Measurements from ENCODE around the gene GSE1. TPM values are rescaled to one million over a fixed set of nuclear protein-coding genes. Genes with fewer than 3 reads are reported as not detected.

The GSE1 gene
- total RNA-seq, 4 donors from 2014 or later: 100 to 139 (median 120) TPM

GRCh38 chr16:85642762-85643358, 29.7 kb downstream of the GSE1 start:
- Histone ChIP-seq H3K9me3 (no peaks in the 10 kb centered on the region), H3K27me3 (no peaks in the 10 kb centered on the region), H3K4me1 (peaks cover 11 to 60% (median 52%) of the 10 kb centered on the region in 4 donors), H3K36me3 (no peaks in the 10 kb centered on the region), H3K4me3 (no peak overlapping the region), H3K27ac (peak overlapping the region in 1 of 4 donors; percentile 69)
- in situ Hi-C loops (cut with MboI; ENCODE audit: low pct_ligation_motif_present in 1 of 4, low pct_unique_long_range_greater_than_20kb in 1 of 4, low sequenced_read_pairs in 3 of 4): no loop called here
- TF ChIP-seq POLR2A (IDR thresholded peaks at IDR 0.05): no peak
- no peak for TF ChIP-seq EP300 (IDR thresholded peaks at IDR 0.05; ENCODE audit: low read depth)
- TF ChIP-seq CTCF (IDR thresholded peaks at IDR 0.05): no peak
- TF ChIP-seq POLR2AphosphoS5 (IDR thresholded peaks at IDR 0.05): no peak
- intact Hi-C loops (cut with DNase I; ENCODE audit: low total_unique reads): no loop called here
- 76% methylated on average over 28 of the region's 32 CpGs; no CpG with 5 or more reads in 1 of the 2 donors for WGBS, 2 donors (ENCODE audit: low coverage in 1 of 2)
- no peak for DNase-seq

GRCh38 chr16:85643631-85644030, 30.5 kb downstream of the GSE1 start:
- TF ChIP-seq CTCF (IDR thresholded peaks at IDR 0.05): no peak
- TF ChIP-seq POLR2AphosphoS5 (IDR thresholded peaks at IDR 0.05): no peak
- no peak for TF ChIP-seq EP300 (IDR thresholded peaks at IDR 0.05; ENCODE audit: low read depth)
- peaks cover 11 to 60% (median 52%) of the 10 kb centered on the region in 4 donors for H3K4me1 ChIP-seq
- 62% methylated on average over 8 of the region's 8 CpGs; no CpG with 5 or more reads in 1 of the 2 donors for WGBS, 2 donors (ENCODE audit: low coverage in 1 of 2)
- H3K9me3 ChIP-seq: no peaks in the 10 kb centered on the region
- in situ Hi-C loops (cut with MboI; ENCODE audit: low pct_ligation_motif_present in 1 of 4, low pct_unique_long_range_greater_than_20kb in 1 of 4, low sequenced_read_pairs in 3 of 4): no loop called here
- no peak overlapping the region for H3K4me3 ChIP-seq
- H3K36me3 ChIP-seq: no peaks in the 10 kb centered on the region
- DNase-seq: no peak
- H3K27ac ChIP-seq: peak overlapping the region in 3 of 4 donors; percentile 3 to 69 (median 8)
- H3K27me3 ChIP-seq: no peaks in the 10 kb centered on the region
- intact Hi-C loops (cut with DNase I; ENCODE audit: low total_unique reads): no loop called here

DNA sequence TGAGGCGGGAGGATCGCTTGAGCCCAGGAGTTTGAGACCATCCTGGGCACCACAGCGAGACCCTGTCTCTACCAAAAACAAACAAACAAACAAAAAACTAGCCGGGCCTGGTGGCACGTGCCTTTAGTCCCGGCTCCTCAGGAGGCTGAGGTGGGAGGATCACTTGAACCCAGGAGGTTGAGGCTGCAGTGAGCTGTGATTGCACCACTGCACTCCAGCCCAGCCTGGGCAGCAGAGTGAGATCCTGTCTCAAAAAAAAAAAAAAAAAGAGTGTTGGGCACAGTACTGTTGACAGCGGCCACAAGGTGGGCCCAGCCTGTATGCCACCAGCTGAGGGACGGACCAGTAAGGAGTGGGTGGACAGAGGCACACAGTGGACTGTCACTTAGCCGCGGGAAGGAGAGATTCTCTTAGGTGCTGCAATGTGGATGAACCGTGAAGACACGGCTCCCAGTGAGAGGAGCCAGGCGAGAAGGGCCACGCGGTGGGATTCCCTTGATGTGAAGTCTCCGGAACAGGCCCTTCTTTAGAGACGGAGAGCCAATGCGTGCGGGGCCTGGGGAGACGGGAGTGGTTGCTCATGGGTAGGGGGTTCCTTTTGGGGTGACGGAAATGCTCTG, 31.1 kb downstream of the GSE1 start:
- Histone ChIP-seq H3K4me1 (peaks cover 11 to 55% (median 49%) of the 10 kb centered on the region in 4 donors), H3K27ac (peak overlapping the region in 2 of 4 donors; percentile 3 to 69), H3K9me3 (no peaks in the 10 kb centered on the region), H3K36me3 (no peaks in the 10 kb centered on the region), H3K27me3 (no peaks in the 10 kb centered on the region), H3K4me3 (no peak overlapping the region)
- WGBS, 2 donors (ENCODE audit: low coverage in 1 of 2): 90 to 94% methylated on average over 6 to 21 of the region's 21 CpGs
- TF ChIP-seq EP300 (IDR thresholded peaks at IDR 0.05; ENCODE audit: low read depth) (no peak), POLR2AphosphoS5 (IDR thresholded peaks at IDR 0.05) (no peak), CTCF (IDR thresholded peaks at IDR 0.05) (no peak), POLR2A (IDR thresholded peaks at IDR 0.05) (no peak)
- intact Hi-C loops (cut with DNase I; ENCODE audit: low total_unique reads) (no loop called here), in situ Hi-C loops (cut with MboI; ENCODE audit: low pct_ligation_motif_present in 1 of 4, low pct_unique_long_range_greater_than_20kb in 1 of 4, low sequenced_read_pairs in 3 of 4) (no loop called here)
- no peak for DNase-seq

GRCh38 chr16:85645021-85645589, 32.0 kb downstream of the GSE1 start:
- H3K4me3 ChIP-seq: no peak overlapping the region

More at GRCh38 chr16:85645021-85645589, 32.0 kb downstream of the GSE1 start:
- Histone ChIP-seq H3K9me3 (no peaks in the 10 kb centered on the region), H3K36me3 (peaks cover 0 to 2% (median 0%) of the 10 kb centered on the region in 4 donors), H3K27me3 (no peaks in the 10 kb centered on the region), H3K27ac (peak overlapping the region; percentile 1 to 69 (median 32)), H3K4me1 (peaks cover 11 to 52% (median 47%) of the 10 kb centered on the region in 4 donors)
- TF ChIP-seq POLR2A (IDR thresholded peaks at IDR 0.05) (no peak), POLR2AphosphoS5 (IDR thresholded peaks at IDR 0.05) (no peak), EP300 (IDR thresholded peaks at IDR 0.05; ENCODE audit: low read depth) (no peak), CTCF (IDR thresholded peaks at IDR 0.05) (no peak)
- DNase-seq: peak; percentile 54
- WGBS, 2 donors (ENCODE audit: low coverage in 1 of 2): 64% methylated on average over 19 of the region's 19 CpGs; no CpG with 5 or more reads in 1 of the 2 donors
- in situ Hi-C loops (cut with MboI; ENCODE audit: low pct_ligation_motif_present in 1 of 4, low pct_unique_long_range_greater_than_20kb in 1 of 4, low sequenced_read_pairs in 3 of 4) (no loop called here), intact Hi-C loops (cut with DNase I; ENCODE audit: low total_unique reads) (no loop called here)
